Measurements from ENCODE around the gene DHRS2.
"Not testable (repeated sequence)": the region's sequence is repeated elsewhere in the genome, so short reads cannot be mapped to it uniquely, and the experiment has no call there.

Gene DHRS2

GRCh38 chr14:23636317-23637211, at the start of gene DHRS2:
Gene DHRS2 (plus strand): TSS chr14:23636364. CDS start chr14:23638865, 2,501 bp downstream.
- no peak for DNase-seq (ENCODE audit: low read depth in 3 of 3)

- peak; percentile 48 to 78 (median 64) for DNase-seq (ENCODE audit: low read depth in 3 of 3)
Measured at GRCh38 chr14:23588884-23589598, 47.1 kb upstream of the DHRS2 start.

GRCh38 chr14:23589606-23590005, 46.6 kb upstream of the DHRS2 start:
- no peak for DNase-seq (ENCODE audit: low read depth in 3 of 3)

GRCh38 chr14:23590198-23590597, 46.0 kb upstream of the DHRS2 start:
- DNase-seq (ENCODE audit: low read depth in 3 of 3): no peak

GRCh38 chr14:23594191-23594590, 42.0 kb upstream of the DHRS2 start:
- DNase-seq (ENCODE audit: low read depth in 3 of 3): not testable (repeated sequence)

- DNase-seq (ENCODE audit: low read depth in 3 of 3): no peak
Measured at GRCh38 chr14:23600322-23600707, 35.8 kb upstream of the DHRS2 start.

- no peak for DNase-seq (ENCODE audit: low read depth in 3 of 3)
Measured at GRCh38 chr14:23600806-23601205, 35.4 kb upstream of the DHRS2 start.

- DNase-seq (ENCODE audit: low read depth in 3 of 3): no peak
Measured at GRCh38 chr14:23601424-23601823, 34.7 kb upstream of the DHRS2 start.

- no peak for DNase-seq (ENCODE audit: low read depth in 3 of 3)
Measured at GRCh38 chr14:23601845-23602180, 34.4 kb upstream of the DHRS2 start.

- no peak for DNase-seq (ENCODE audit: low read depth in 3 of 3)
Measured at GRCh38 chr14:23602181-23603095, 33.7 kb upstream of the DHRS2 start.

- DNase-seq (ENCODE audit: low read depth in 3 of 3): no peak
Measured at GRCh38 chr14:23603103-23603502, 33.1 kb upstream of the DHRS2 start.

- no peak for DNase-seq (ENCODE audit: low read depth in 3 of 3)
Measured at GRCh38 chr14:23604148-23604547, 32.0 kb upstream of the DHRS2 start.

- DNase-seq (ENCODE audit: low read depth in 3 of 3): no peak
Measured at GRCh38 chr14:23604675-23605170, 31.4 kb upstream of the DHRS2 start.

- DNase-seq (ENCODE audit: low read depth in 3 of 3): peak in 1 of 3 experiments; percentile 8
Measured at GRCh38 chr14:23605931-23606585, 30.1 kb upstream of the DHRS2 start.

- DNase-seq (ENCODE audit: low read depth in 3 of 3): no peak
Measured at GRCh38 chr14:23608454-23608853, 27.7 kb upstream of the DHRS2 start.

- no peak for DNase-seq (ENCODE audit: low read depth in 3 of 3)
Measured at GRCh38 chr14:23609001-23609400, 27.2 kb upstream of the DHRS2 start.

GRCh38 chr14:23609411-23610089, 26.6 kb upstream of the DHRS2 start:
- DNase-seq (ENCODE audit: low read depth in 3 of 3): not testable (repeated sequence)

- DNase-seq (ENCODE audit: low read depth in 3 of 3): no peak
Measured at GRCh38 chr14:23610090-23610814, 25.9 kb upstream of the DHRS2 start.

GRCh38 chr14:23610815-23611289, 25.3 kb upstream of the DHRS2 start:
- DNase-seq (ENCODE audit: low read depth in 3 of 3): no peak

GRCh38 chr14:23612354-23612732, 23.8 kb upstream of the DHRS2 start:
- no peak for DNase-seq (ENCODE audit: low read depth in 3 of 3)
